ENCODE measurements around the gene DTWD2.
"Not testable (repeated sequence)": the region's sequence is repeated elsewhere in the genome, so short reads cannot be mapped to it uniquely, and the experiment has no call there.

The DTWD2 gene

GRCh38 chr5:118967059-118967508, 21.3 kb downstream of the DTWD2 start:
- no peak for TF ChIP-seq Cebpa-rat (IDR thresholded peaks at IDR 0.05)
- Histone ChIP-seq H3K4me1 (no peaks in the 10 kb centered on the region), H3K4me2 (no peak overlapping the region), H4K20me1 (no peaks in the 10 kb centered on the region), H3K27ac (no peak overlapping the region), H3K9ac (no peak overlapping the region), H3K36me3 (no peaks in the 10 kb centered on the region), H3K4me3 (no peak overlapping the region), H3K27me3 (no peaks in the 10 kb centered on the region), H3K9me3 (replicated peaks in 1 of 11) (peaks cover 9 to 30% (median 13%) of the 10 kb centered on the region in 11 experiments; a peak in 19 of 22 replicates)

- Histone ChIP-seq H3K9ac (no peak overlapping the region), H3K4me3 (no peak overlapping the region), H3K4me1 (no peaks in the 10 kb centered on the region), H4K20me1 (no peaks in the 10 kb centered on the region), H3K36me3 (no peaks in the 10 kb centered on the region), H3K4me2 (no peak overlapping the region), H3K27ac (no peak overlapping the region), H3K9me3 (replicated peaks in 1 of 11) (peaks cover 9 to 26% (median 13%) of the 10 kb centered on the region in 11 experiments; a peak in 19 of 22 replicates), H3K27me3 (no peaks in the 10 kb centered on the region)
- no peak for TF ChIP-seq Cebpa-rat (IDR thresholded peaks at IDR 0.05)
These were observed 22.5 kb downstream of the DTWD2 start for GRCh38 chr5:118965890-118966289.

- H3K4me3 ChIP-seq, H3K27me3 ChIP-seq, H3K4me2 ChIP-seq, H4K20me1 ChIP-seq, H3K27ac ChIP-seq, H3K4me1 ChIP-seq, H3K36me3 ChIP-seq, H3K9ac ChIP-seq: not testable (repeated sequence)
- peaks cover 9 to 23% (median 14%) of the 10 kb centered on the region in 11 experiments; a peak in 19 of 22 replicates for H3K9me3 ChIP-seq (replicated peaks in 1 of 11)
These were observed 23.4 kb downstream of the DTWD2 start for GRCh38 chr5:118964970-118965369.

GRCh38 chr5:118964388-118964787, 24.0 kb downstream of the DTWD2 start:
- H3K9ac ChIP-seq, H3K4me3 ChIP-seq, H3K4me1 ChIP-seq, H3K27me3 ChIP-seq, H3K4me2 ChIP-seq, H3K27ac ChIP-seq, H3K36me3 ChIP-seq, H4K20me1 ChIP-seq: not testable (repeated sequence)
- H3K9me3 ChIP-seq (replicated peaks in 1 of 11): peaks cover 12 to 24% (median 18%) of the 10 kb centered on the region in 11 experiments; a peak in 20 of 22 replicates

- H3K36me3 ChIP-seq: no peaks in the 10 kb centered on the region
- no peaks in the 10 kb centered on the region for H3K27me3 ChIP-seq
- H3K4me1 ChIP-seq: no peaks in the 10 kb centered on the region
- H4K20me1 ChIP-seq: no peaks in the 10 kb centered on the region
- H3K4me3 ChIP-seq: no peak overlapping the region
- H3K9ac ChIP-seq: no peak overlapping the region
- no peak overlapping the region for H3K4me2 ChIP-seq
- H3K9me3 ChIP-seq (replicated peaks in 1 of 11): peaks cover 12 to 25% (median 18%) of the 10 kb centered on the region in 11 experiments; a peak in 20 of 22 replicates
- TF ChIP-seq Cebpa-rat (IDR thresholded peaks at IDR 0.05): no peak
- no peak overlapping the region for H3K27ac ChIP-seq
These were observed 25.2 kb downstream of the DTWD2 start for GRCh38 chr5:118963169-118963568.

GRCh38 chr5:118960557-118960956, 27.8 kb downstream of the DTWD2 start:
- H3K36me3 ChIP-seq: no peaks in the 10 kb centered on the region
- no peak overlapping the region for H3K9ac ChIP-seq
- TF ChIP-seq Cebpa-rat (IDR thresholded peaks at IDR 0.05): no peak

GRCh38 chr5:118956727-118957126, 31.6 kb downstream of the DTWD2 start:
- TF ChIP-seq Cebpa-rat (IDR thresholded peaks at IDR 0.05): no peak
- H4K20me1 ChIP-seq: no peaks in the 10 kb centered on the region
- no peak overlapping the region for H3K4me2 ChIP-seq

More at GRCh38 chr5:118960557-118960956, 27.8 kb downstream of the DTWD2 start:
- no peak overlapping the region for H3K27ac ChIP-seq
- no peaks in the 10 kb centered on the region for H3K4me1 ChIP-seq
- peaks cover 12 to 25% (median 16%) of the 10 kb centered on the region in 11 experiments; a peak in 20 of 22 replicates for H3K9me3 ChIP-seq (replicated peaks in 1 of 11)
- no peaks in the 10 kb centered on the region for H3K27me3 ChIP-seq
- H4K20me1 ChIP-seq: no peaks in the 10 kb centered on the region
- H3K4me2 ChIP-seq: no peak overlapping the region
- H3K4me3 ChIP-seq: no peak overlapping the region

GRCh38 chr5:118953652-118954005, 34.7 kb downstream of the DTWD2 start:
- Histone ChIP-seq H3K9ac (no peak overlapping the region), H3K4me1 (no peaks in the 10 kb centered on the region), H3K4me3 (no peak overlapping the region), H3K27ac (no peak overlapping the region), H3K4me2 (no peak overlapping the region), H3K27me3 (no peaks in the 10 kb centered on the region), H3K9me3 (replicated peaks in 1 of 11) (no peaks in the 10 kb centered on the region), H3K36me3 (no peaks in the 10 kb centered on the region), H4K20me1 (no peaks in the 10 kb centered on the region)
- TF ChIP-seq Cebpa-rat (IDR thresholded peaks at IDR 0.05): no peak

More at GRCh38 chr5:118956727-118957126, 31.6 kb downstream of the DTWD2 start:
- H3K9ac ChIP-seq: no peak overlapping the region
- no peaks in the 10 kb centered on the region for H3K4me1 ChIP-seq
- peaks cover 0 to 11% (median 5%) of the 10 kb centered on the region in 11 experiments; a peak in 6 of 22 replicates for H3K9me3 ChIP-seq (replicated peaks in 1 of 11)
- no peak overlapping the region for H3K4me3 ChIP-seq
- H3K27me3 ChIP-seq: no peaks in the 10 kb centered on the region
- H3K27ac ChIP-seq: no peak overlapping the region
- H3K36me3 ChIP-seq: no peaks in the 10 kb centered on the region

GRCh38 chr5:118952992-118953651, 35.2 kb downstream of the DTWD2 start:
- Histone ChIP-seq H3K4me1 (no peaks in the 10 kb centered on the region), H3K4me3 (no peak overlapping the region), H3K36me3 (no peaks in the 10 kb centered on the region), H3K9me3 (replicated peaks in 1 of 11) (no peaks in the 10 kb centered on the region), H3K27ac (no peak overlapping the region), H3K9ac (no peak overlapping the region), H4K20me1 (no peaks in the 10 kb centered on the region), H3K4me2 (no peak overlapping the region), H3K27me3 (no peaks in the 10 kb centered on the region)
- no peak for TF ChIP-seq Cebpa-rat (IDR thresholded peaks at IDR 0.05)

GRCh38 chr5:118952306-118952705, 36.0 kb downstream of the DTWD2 start:
- not testable (repeated sequence) for H3K9me3 ChIP-seq (replicated peaks in 1 of 11); H4K20me1 ChIP-seq; H3K4me1 ChIP-seq; H3K36me3 ChIP-seq; H3K4me3 ChIP-seq; H3K9ac ChIP-seq; H3K27ac ChIP-seq; H3K27me3 ChIP-seq; H3K4me2 ChIP-seq

GRCh38 chr5:118950354-118950753, 38.0 kb downstream of the DTWD2 start:
- not testable (repeated sequence) for H3K9me3 ChIP-seq (replicated peaks in 1 of 11); H3K9ac ChIP-seq; H4K20me1 ChIP-seq; H3K27me3 ChIP-seq; H3K27ac ChIP-seq; H3K4me1 ChIP-seq; H3K36me3 ChIP-seq; H3K4me3 ChIP-seq; H3K4me2 ChIP-seq

Measured in BLaER1 treated with 17β-estradiol and CSF1 and Interleukin-3, amounts not matched to agents 10 nM and 100 nM (cell line).